Upper lobe of left lung (tissue), 4 donors: Measurements from ENCODE around the gene AKIP1.

ENCODE experiments used
- CTCF ChIP-seq, 6 experiments: fragments of 450-650 bp in 4 of 6; fragments of 200-600 bp in 2 of 6; sonication (generic) in 2 of 6; IDR thresholded peaks; one replicate each; pipeline ENCODE4 v1.5.1; 2016 to 2019; ENCODE audit warnings: antibody characterized with exemption in 6 of 6
- POLR2A ChIP-seq, 4 donors: fragments of 450-650 bp; IDR thresholded peaks; one replicate each; pipeline ENCODE4 v1.5.1; 2016 to 2017; ENCODE audit warnings: antibody characterized with exemption in 4 of 4, mild to moderate bottlenecking in 2 of 4
- POLR2AphosphoS5 ChIP-seq, 2 donors: sonication (generic); formaldehyde crosslinking; IDR thresholded peaks; one replicate each; pipeline ENCODE4 v1.5.1; 2017; ENCODE audit warnings: antibody characterized with exemption in 2 of 2

- TF ChIP-seq CTCF (IDR thresholded peaks at IDR 0.05) (no peak), POLR2A (IDR thresholded peaks at IDR 0.05) (no peak), POLR2AphosphoS5 (IDR thresholded peaks at IDR 0.05) (no peak)
Measured at GRCh38 chr11:8961401-8961800, 50.4 kb downstream of the AKIP1 start.
